ENCODE measurements around the gene DCUN1D2. TPM values are rescaled to one million over a fixed set of nuclear protein-coding genes. Genes with fewer than 3 reads are reported as not detected.
A peak's percentile ranks its signal among the peaks of the same experiment; 100 is the strongest.
"Not testable (repeated sequence)": the region's sequence is repeated elsewhere in the genome, so short reads cannot be mapped to it uniquely, and the experiment has no call there.

The DCUN1D2 gene
- polyA plus RNA-seq, 1 donor: 38.3 TPM

DNA sequence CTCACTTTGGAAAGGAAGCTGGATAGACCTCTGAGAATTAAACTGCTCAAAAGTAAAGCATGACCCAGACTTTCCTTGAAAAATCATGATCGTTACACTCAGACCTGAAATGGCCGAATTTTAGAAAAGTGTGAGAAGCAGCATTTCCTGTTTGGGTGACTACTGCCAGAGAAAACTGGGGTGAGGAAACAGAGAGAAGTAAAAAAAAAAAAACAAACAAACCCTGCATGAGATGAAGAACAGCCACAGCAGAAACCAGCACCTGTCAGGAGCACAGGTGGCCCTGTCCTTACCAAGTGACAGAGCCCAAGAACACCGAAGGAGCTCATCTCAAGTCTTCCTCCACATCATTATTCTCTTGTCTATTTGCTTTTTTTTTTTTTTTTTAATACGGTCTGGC lies 25.2 kb downstream of the DCUN1D2 start:
- no peak for DNase-seq

DNA sequence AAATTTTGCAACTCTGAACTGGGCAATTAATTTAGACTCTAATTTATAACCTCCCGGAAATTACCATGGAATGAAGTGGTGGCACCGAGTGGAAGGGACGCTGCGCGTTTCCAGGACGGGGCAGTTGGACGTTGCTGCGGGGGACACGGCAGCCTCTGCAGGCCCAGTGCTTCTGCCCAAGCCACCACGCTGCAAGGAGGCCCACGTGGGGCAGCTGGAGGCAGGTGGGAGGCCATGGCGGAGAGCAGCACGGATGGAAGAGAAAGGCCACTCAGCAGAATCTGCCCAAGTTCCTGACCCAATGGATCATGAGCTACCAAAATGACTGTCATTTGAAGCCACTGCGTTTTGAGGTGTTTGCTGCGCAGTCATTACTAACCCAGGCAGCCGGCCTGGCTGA lies 26.0 kb downstream of the DCUN1D2 start:
- no peak for DNase-seq

DNA sequence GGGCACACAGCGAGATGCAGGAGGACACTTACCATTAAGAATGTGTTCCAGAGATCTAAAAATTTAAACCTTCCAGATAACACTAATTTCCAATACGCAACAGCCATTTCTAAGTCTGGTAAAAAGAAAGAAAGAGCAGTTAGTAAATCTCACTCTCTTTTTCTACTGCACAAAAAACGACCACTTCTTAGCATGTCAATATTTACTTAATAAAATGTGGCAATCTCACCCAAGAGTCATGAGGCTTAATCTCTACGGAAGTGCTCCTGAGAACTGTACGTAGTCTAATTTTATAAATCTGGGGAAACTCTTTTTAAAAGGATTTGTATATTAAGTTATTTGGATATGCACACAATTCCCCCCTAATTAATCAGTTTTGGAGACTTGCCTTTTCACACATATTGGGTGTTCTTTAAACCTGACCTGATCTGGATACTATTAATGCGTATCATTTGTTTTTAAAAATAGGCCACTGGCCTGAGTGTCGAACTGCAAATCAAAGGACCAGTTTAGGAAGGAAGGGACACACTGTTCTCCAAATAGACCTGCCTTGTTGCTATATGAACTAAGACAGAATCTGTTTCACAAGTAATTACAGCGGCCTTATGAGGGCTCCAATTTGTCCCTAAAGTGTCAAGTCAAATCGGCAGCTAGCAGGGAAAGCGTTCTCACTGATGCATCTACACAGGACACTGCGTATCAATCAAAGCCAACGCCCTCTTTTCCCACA lies 29.3 kb downstream of the DCUN1D2 start:
- no peak for DNase-seq

GRCh38 chr13:113460599-113460998 lies 29.9 kb downstream of the DCUN1D2 start:
- no peak for DNase-seq

DNA sequence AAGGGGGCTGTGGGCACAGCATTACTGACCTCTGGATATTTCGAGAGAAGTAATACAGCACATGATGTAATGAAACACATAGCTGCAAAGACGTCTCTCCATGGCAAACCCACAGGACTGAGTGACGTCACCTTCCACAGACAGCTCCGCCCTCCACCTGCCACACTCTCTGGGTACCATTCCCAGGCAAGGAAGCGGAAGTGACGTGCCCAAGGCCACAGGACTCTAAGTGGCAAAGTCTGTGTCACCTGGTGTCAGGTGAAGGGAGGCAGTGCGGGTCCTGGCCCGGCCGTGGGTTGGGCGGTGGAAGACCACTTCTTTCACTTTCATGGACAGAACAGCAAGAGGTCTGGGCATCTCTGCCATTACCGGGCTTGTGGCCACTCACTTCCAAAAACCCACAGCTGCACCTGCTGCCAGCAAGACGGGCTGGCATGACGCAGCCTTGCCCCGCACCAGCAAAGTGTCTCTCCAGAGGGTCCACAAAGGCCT lies 30.4 kb downstream of the DCUN1D2 start:
- DNase-seq: no peak

DNA sequence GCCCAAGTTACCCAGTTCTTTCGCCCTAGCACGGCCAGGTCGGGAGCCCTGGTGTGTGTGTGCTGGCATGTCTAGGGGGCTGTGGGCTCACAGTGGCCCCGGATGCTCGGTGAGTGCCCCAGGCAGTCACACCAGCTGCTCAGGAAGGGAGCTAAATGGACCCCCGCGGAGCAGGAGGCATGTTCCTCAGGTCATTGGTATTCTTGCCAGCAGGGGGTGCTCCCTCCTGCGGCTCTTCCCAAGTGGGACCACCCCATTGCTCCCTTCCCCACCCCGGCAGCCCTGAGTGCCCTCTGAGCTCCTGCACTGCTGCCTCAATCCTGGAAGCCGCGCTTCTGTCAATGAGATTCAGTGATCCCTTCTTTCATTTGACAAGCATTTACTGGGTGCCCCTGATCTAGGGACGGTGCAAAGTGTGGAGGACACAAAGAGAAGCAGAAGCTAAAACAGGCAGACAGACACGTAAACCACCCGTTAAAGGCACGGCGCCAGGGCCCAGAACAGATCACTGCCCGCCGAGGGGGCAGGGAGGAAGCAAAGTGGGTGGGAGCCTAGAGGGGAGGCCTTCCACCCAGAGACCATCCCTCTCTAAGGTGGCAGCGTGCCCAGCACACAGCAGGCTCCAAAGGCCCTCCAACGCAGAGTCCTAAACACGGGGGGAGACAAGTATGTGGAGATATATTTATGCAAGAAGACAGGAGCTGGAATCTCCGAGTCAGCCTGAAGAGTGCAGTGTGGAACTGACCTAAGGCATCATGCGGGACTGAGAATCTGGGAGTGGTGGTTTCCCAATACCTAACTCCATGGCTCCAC lies 32.1 kb downstream of the DCUN1D2 start:
- no peak for DNase-seq

DNA sequence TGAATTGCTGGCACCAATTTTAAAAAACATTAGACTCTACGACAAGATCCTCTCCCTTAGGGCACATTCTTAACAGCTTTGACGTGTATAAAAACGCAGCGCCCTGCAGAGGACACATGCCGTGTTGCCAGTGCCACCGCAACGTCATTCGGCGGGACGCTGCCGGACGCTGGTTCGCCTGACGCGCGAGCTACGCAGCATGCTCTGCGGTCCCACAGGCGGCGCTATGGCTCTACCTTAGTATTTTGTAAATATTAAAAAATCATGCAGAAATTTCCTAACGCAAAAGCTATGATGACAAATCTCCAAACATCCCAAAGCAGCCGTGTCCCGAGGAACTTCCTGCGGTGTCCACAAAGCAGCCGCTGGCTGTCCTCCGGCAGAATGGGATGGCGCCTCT lies 33.0 kb downstream of the DCUN1D2 start:
- DNase-seq: no peak

DNA sequence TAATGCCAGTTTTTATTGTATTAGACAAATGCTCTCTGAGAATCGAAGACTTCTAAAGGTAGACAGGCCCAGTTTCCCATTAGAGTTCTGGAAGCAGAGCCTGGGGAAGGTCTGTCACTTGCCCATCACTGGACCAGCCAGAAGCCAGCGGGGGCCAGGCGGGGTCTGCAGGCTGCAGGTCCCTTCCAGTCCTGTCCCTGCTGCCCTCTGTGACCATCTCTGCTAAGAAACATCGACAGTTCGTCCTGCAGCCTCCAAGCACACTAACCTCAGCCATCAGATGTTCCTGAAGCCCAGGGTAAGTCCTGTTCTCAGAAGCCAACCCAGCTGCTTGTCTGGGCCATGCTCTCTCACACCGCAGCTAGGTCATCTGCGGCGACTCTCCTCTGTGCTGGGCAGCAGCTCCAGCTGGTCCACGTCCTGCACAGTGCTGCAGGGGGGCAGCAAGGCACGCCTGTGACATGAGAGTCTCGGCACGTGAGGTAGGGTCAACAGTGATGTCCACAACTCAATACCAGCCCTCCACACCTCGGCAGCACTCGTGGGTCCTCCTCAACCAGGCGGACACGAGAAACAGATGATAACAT lies 34.3 kb downstream of the DCUN1D2 start:
- no peak for DNase-seq

DNA sequence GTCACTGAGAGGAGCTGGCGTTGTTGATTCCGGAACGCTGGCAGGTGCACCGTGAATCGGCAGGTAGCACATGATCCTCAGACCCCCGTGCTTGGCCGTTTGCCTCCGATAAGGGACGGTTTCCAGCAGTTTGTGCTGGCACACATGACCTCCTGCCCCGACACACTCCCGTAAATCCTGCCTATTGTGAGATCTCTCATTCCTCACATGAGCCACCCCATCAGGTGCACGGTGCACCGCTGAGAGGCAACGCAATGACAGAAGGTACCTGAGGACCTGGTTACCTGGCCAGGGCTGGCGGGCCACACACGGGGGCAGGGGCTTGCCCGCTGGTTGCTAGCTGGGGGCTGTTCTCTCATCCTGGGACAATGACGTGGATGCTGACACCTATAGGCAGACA lies 35.1 kb downstream of the DCUN1D2 start:
- DNase-seq: no peak

DNA sequence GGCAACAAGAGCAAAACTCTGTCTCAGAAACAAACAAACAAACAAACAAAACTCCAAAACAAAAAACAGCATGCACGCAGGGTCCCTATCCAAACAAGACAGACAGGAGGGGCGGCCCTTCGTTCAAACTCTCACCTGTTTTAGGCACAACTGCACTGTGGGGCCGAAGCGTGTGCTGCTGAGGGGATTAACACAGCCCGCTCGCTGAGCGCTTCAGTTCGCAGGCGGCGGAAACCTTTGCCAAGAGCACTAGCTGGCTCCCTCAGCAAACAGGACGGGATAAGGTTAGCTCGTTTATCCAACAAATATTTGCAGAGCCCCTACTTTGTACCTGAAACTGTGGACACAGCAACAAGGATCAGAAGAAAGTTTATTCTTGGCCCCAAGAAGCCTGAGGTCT lies 35.6 kb downstream of the DCUN1D2 start:
- no peak for DNase-seq

GRCh38 chr13:113452942-113453901 lies 37.3 kb downstream of the DCUN1D2 start, which contains the start of gene ADPRHL1:
ADPRHL1 (minus strand) TSS chr13:113453488; CDS start chr13:113453437, 51 bp downstream.
- peak; percentile 67 for DNase-seq

- DNase-seq: no peak
Measured at GRCh38 chr13:113452466-113452865, 38.0 kb downstream of the DCUN1D2 start.

GRCh38 chr13:113451951-113452421 lies 38.5 kb downstream of the DCUN1D2 start:
- DNase-seq: no peak

GRCh38 chr13:113450861-113451620 lies 39.5 kb downstream of the DCUN1D2 start:
- DNase-seq: not testable (repeated sequence)

DNA sequence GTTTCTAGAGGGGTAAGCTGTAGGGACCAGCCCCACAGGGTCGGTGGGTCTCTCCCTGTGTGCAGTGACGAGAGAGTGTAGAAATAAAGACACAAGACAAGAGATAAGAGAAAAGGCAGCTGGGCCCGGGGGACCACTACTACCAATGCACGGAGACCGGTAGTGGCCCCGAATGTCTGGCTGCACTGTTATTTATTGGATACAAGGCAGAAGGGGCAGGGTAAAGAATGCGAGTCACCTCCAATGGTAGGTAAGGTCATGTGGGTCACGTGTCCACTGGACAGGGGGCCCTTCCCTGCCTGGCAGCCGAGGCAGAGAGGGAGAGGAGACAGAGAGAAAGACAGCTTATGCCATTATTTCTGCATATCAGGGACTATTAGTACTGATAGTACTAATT lies 40.2 kb downstream of the DCUN1D2 start:
- DNase-seq: not testable (repeated sequence)

DNA sequence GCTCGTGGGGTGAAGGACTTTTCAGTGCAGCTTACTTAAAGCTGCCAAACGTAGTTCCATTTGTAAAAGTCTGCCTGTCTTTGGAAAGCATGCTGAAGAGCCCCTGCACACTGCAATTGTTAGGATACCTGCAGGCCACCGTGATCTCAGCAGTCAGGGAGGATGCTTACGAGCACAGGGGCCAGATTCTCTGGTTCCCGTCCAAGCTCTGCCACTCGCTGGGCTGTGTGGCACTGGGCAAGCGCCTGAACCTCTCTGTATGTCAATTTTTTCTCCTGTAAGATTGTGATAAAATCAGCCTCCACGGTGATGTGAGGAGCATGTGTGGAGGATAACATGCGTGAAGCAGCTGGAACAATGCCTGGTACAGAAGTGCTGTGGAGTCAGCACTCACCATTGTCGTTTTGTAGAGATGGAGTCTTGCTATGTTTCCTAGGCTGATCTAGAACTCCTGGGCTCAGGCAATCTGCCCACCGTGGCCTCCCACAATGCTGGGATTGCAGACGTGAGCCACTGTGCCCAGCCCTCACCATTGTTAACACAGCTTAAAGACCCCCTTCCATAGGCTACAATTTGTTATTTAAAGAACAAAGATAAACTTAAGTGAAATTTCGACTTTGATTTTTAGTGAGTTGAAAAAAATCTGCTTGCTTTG lies 40.7 kb downstream of the DCUN1D2 start:
- DNase-seq: no peak

DNA sequence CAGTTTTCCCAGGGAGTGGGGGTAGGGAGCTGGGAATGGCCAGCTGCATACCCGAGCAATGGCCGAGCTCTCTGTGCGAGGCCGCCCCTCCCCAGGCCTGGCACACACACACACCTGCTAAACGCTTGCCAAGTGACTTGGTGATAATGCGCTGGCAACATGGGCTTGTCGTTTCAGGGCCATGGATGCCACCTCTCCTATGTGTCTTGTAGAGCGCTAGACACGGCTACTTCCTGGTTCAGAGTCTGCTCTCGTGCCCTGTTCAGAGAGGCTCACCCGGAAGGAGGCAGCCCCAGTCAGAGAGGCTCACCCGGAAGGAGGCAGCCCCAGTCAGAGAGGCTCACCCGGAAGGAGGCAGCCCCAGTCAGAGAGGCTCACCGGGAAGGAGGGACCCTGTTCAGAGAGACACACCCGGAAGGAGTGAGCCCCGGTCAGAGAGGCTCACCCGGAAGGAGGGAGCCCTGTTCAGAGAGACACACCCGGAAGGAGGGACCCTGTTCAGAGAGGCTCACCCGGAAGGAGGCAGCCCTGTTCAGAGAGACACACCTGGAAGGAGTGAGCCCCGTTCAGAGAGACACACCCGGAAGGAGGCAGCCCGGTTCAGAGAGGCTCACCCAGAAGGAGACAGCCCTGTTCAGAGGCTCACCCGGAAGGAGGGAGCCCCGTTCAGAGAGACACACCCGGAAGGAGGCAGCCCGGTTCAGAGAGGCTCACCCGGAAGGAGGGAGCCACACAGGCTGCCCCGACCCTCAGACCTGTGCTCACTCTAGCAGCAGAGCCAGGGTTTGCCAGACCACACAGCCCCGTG lies 41.4 kb downstream of the DCUN1D2 start:
- no peak for DNase-seq

DNA sequence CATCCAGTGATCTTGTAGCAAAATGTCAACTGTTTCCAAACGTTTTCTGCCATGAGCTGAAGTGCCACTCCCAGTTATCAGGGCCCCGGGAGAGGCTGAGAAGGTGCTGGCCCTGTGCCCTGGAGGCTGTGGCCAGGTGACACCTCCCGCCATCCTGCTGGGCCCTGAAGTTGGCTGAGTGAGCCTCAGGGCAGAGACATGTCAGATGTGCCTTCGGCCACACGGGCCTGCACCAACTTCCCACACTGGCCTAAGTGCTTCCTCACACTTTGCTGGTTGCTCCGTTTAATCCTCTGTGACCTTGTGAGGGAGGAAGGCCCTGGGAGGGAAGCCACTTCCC lies 42.0 kb downstream of the DCUN1D2 start:
- no peak for DNase-seq

GRCh38 chr13:113447596-113447995 lies 42.9 kb downstream of the DCUN1D2 start:
- no peak for DNase-seq

DNA sequence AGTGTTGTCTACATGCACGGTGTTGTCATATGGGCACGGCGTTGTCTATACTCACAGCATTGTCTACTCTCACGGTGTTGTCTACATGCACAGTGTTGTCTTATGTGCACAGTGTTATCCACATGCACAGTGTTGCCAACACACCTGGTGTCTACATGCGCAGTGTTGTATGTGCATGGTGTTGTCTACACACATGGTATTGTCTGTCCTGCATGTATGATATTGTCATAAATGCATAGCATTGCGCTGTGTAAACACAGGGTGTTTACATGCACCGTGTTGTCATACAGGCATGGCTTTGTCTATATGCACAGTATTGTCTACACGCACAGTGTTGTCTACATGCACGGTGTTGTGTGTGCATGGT lies 44.0 kb downstream of the DCUN1D2 start:
- no peak for DNase-seq

Data from left kidney (tissue), 2 donors.